Erythroblast (primary cell): ENCODE results near the gene SCD5.

Experiments
- GATA1 ChIP-seq: IDR thresholded peaks from 2 replicates; pipeline ENCODE4 v1.6.1; 2011; ENCODE audit warnings: low read depth, mild to moderate bottlenecking, control low read depth, low read length, moderate library complexity
- POLR2A ChIP-seq: IDR thresholded peaks from 2 replicates; pipeline ENCODE4 v1.6.1; 2011; ENCODE audit warnings: mild to moderate bottlenecking, low read length

DNA sequence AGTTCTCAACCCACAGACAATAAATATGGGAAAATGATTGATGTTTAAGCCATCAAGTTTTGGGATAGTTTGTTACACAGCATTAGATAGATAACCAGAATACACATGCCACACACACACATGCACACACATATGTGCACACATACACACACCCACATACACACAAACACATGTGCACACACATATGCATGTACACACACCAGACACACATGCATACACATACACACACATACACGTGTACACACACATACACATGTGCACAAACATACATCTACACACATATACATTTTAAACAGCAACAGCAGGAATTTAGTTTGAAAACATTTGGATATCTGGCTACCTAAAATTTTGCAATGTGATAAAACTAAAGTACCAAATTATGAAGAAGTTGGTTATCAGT is 194.1 kb downstream of the SCD5 start:
- TF ChIP-seq POLR2A (no peak), GATA1 (no peak)
